Activated T-helper 2 cell treated with anti-CD3 and anti-CD28 coated beads, Interferon-gamma antibody, Interleukin-2, Interleukin-4, amounts not matched to agents 10 μg/mL and 5 μg/mL and 100 μg/mL, durations not matched to agents 14 hours and 24 hours and 36 hours (primary cell): ENCODE results near the gene MCM5. TPM values are rescaled to one million over a fixed set of nuclear protein-coding genes. Genes with fewer than 3 reads are reported as not detected.
A peak's percentile ranks its signal among the peaks of the same experiment; 100 is the strongest.

ENCODE experiments used
- DNase-seq: peaks from one replicate; pipeline ENCODE4 v3.0.0; 2021; ENCODE audit warnings: low spot score
- H3K27ac Mint-ChIP-seq: one replicate; pipeline ENCODE4 v1.8.0; 2021; ENCODE audit warnings: mixed read lengths
- H3K27me3 Mint-ChIP-seq: one replicate; pipeline ENCODE4 v1.8.0; 2021; ENCODE audit warnings: low read depth, mixed read lengths
- H3K36me3 Mint-ChIP-seq: one replicate; pipeline ENCODE4 v1.8.0; 2021; ENCODE audit warnings: low read depth, mixed read lengths
- H3K4me1 Mint-ChIP-seq: one replicate; pipeline ENCODE4 v1.8.0; 2021; ENCODE audit warnings: low read depth, mixed read lengths
- H3K4me3 Mint-ChIP-seq: one replicate; pipeline ENCODE4 v1.8.0; 2021; ENCODE audit warnings: low read depth, mild to moderate bottlenecking, moderate library complexity, mixed read lengths
- H3K9me3 Mint-ChIP-seq: one replicate; pipeline ENCODE4 v1.8.0; 2021; ENCODE audit warnings: mixed read lengths
- intact Hi-C: fragments of 100-400 bp; cut with micrococcal nuclease; formaldehyde crosslinking; loops from one replicate; pipeline ENCODE4 v1.15.1; 2023
- total RNA-seq: library from RNA; stranded (reverse); gene quantifications from 2 replicates; pipeline ENCODE4 v1.2.3, GENCODE V29; 2022

The MCM5 gene
- total RNA-seq, 1 donor from 2014 or later = 286 TPM

DNA sequence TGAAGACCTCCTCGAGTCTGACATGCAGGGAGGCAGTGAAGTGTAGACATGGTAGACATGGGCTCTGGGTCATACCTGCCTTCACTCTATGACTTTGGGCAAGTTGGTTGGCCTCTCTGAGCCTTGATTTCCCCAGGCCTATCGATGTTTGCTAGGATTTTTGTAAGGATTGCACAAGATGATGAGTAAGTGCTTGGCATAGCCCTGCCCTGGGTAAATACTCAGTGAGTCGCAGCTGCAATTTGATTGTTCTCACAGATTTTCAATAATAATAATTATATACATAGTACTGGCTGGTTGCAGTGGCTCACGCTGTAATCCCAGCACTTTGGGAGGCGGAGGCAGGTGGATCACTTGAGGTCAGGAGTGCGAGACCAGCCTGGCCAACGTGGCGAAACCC is 18.1 kb downstream of the MCM5 start:
- peaks cover 72% of the 10 kb centered on the region for H3K36me3 Mint-ChIP-seq

DNA sequence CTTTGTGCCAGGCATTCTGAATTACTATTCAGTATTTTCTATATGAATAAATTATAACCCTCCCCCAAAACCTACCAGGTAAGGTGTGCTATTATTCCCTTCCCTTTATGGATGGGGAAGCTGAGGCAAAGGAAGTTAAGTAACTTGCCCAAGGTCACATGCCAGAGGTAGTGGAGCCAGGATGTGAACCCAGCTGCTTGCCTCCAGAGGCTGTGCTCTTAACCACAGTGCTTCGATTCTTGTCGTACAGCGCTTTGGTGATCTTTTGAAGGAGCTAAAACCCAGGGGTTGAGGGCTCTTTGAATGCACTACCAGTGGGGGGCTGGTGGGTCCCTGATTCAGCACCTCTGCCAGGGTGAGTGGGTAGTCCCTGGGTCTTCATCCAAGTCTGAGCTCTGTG is 18.8 kb downstream of the MCM5 start:
- intact Hi-C loops = no loop called here
- Mint-ChIP-seq H3K4me3 (no peak overlapping the region), H3K27me3 (no peaks in the 10 kb centered on the region), H3K36me3 (peaks cover 73% of the 10 kb centered on the region), H3K9me3 (no peaks in the 10 kb centered on the region), H3K27ac (no peak overlapping the region), H3K4me1 (no peaks in the 10 kb centered on the region)
- DNase-seq = no peak

More for the DNA sequence above, 18.1 kb downstream of the MCM5 start:
- Mint-ChIP-seq H3K9me3 (no peaks in the 10 kb centered on the region), H3K27ac (no peak overlapping the region), H3K4me3 (no peak overlapping the region), H3K4me1 (no peaks in the 10 kb centered on the region), H3K27me3 (no peaks in the 10 kb centered on the region)
- no peak for DNase-seq
- intact Hi-C loops = no loop called here

DNA sequence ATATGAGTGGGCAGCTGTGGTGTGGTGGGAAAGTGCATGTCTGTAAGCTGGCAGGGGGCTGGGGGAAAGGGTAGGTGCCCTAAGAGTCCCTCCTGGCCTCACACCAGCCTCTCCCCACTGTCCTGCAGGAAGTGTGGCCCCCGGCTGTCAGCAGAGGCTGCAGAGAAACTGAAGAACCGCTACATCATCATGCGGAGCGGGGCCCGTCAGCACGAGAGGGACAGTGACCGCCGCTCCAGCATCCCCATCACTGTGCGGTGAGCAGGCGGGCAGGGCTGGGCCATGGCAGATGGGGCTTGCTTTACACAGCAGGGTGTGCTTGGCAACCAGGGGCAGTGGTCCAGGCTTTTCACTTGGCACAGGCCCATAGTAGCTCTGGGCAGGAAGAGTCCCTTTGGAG is 19.8 kb downstream of the MCM5 start:
- Mint-ChIP-seq H3K27me3 (no peaks in the 10 kb centered on the region), H3K36me3 (peaks cover 77% of the 10 kb centered on the region), H3K27ac (no peak overlapping the region), H3K4me3 (no peak overlapping the region), H3K9me3 (no peaks in the 10 kb centered on the region), H3K4me1 (peaks cover 1% of the 10 kb centered on the region)
- intact Hi-C loops = no loop called here
- DNase-seq = no peak

DNA sequence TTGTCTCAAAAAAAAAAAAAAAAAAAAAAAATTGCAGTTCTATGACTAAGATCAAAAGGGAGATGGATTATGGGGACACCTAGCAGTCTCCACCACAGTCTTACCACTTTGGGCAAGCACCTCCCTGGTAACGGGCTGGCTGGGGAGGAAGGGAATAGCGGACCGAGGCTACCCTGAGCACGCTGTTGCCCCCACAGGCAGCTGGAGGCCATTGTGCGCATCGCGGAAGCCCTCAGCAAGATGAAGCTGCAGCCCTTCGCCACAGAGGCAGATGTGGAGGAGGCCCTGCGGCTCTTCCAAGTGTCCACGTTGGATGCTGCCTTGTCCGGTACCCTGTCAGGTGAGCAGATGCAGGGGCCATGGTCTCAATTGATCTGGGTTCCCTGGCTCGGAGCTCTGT is 21.2 kb downstream of the MCM5 start:
- no peaks in the 10 kb centered on the region for H3K9me3 Mint-ChIP-seq
- peaks cover 2% of the 10 kb centered on the region for H3K4me1 Mint-ChIP-seq
- no peak for DNase-seq
- intact Hi-C loops = no loop called here
- no peak overlapping the region for H3K27ac Mint-ChIP-seq
- H3K36me3 Mint-ChIP-seq = peaks cover 76% of the 10 kb centered on the region
- H3K4me3 Mint-ChIP-seq = no peak overlapping the region
- no peaks in the 10 kb centered on the region for H3K27me3 Mint-ChIP-seq

DNA sequence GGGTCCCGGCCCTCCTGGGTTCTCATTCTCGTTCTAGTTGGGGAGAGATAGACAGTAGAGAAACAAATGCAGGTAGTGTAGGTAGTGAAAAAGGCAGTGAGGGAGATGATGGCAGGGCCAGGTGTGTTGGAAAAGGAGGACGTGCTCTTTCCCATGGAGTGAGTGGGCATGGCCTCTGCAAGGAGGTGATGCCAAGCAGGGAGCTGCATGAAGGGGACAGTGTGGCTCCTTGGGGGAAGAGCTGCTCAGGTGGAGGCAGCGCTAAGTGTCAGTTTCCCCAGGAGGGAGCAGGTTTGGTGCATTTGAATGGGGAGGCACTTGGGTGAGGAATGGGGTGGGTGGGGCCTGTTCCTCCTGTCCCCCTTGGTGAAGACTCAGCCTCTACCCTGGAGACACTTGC is 22.2 kb downstream of the MCM5 start:
- no peak overlapping the region for H3K4me3 Mint-ChIP-seq
- no peaks in the 10 kb centered on the region for H3K27me3 Mint-ChIP-seq
- peaks cover 2% of the 10 kb centered on the region for H3K4me1 Mint-ChIP-seq
- intact Hi-C loops = no loop called here
- H3K9me3 Mint-ChIP-seq = no peaks in the 10 kb centered on the region
- no peak overlapping the region for H3K27ac Mint-ChIP-seq
- peaks cover 76% of the 10 kb centered on the region for H3K36me3 Mint-ChIP-seq
- DNase-seq = no peak

DNA sequence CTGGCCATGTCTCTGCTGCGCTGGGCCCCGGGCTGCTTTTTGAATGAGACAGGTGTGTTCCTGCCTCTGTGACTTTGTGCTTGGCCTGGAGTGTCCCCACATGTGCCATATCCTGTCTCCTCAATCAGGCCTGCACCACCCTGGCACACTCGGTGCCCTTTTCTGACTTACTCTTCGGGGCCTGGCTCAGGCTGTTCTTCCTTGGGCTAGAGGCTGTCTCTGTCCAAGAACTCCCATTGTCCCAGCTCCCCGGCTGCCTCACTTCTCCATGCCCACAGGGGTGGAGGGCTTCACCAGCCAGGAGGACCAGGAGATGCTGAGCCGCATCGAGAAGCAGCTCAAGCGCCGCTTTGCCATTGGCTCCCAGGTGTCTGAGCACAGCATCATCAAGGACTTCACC is 23.0 kb downstream of the MCM5 start:
- no peak for DNase-seq
- H3K4me1 Mint-ChIP-seq = peaks cover 2% of the 10 kb centered on the region
- H3K27me3 Mint-ChIP-seq = no peaks in the 10 kb centered on the region
- H3K9me3 Mint-ChIP-seq = no peaks in the 10 kb centered on the region
- H3K27ac Mint-ChIP-seq = no peak overlapping the region
- no peak overlapping the region for H3K4me3 Mint-ChIP-seq
- intact Hi-C loops = no loop called here
- peaks cover 77% of the 10 kb centered on the region for H3K36me3 Mint-ChIP-seq

DNA sequence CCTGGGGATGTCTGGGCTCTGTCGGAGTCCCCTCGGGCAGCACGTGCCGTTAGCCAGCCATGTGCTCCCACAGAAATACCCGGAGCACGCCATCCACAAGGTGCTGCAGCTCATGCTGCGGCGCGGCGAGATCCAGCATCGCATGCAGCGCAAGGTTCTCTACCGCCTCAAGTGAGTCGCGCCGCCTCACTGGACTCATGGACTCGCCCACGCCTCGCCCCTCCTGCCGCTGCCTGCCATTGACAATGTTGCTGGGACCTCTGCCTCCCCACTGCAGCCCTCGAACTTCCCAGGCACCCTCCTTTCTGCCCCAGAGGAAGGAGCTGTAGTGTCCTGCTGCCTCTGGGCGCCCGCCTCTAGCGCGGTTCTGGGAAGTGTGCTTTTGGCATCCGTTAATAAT is 24.1 kb downstream of the MCM5 start:
- Mint-ChIP-seq H3K36me3 (peaks cover 72% of the 10 kb centered on the region), H3K27ac (no peak overlapping the region), H3K27me3 (no peaks in the 10 kb centered on the region), H3K9me3 (no peaks in the 10 kb centered on the region), H3K4me1 (peaks cover 2% of the 10 kb centered on the region), H3K4me3 (no peak overlapping the region)
- DNase-seq = no peak
- intact Hi-C loops = no loop called here

DNA sequence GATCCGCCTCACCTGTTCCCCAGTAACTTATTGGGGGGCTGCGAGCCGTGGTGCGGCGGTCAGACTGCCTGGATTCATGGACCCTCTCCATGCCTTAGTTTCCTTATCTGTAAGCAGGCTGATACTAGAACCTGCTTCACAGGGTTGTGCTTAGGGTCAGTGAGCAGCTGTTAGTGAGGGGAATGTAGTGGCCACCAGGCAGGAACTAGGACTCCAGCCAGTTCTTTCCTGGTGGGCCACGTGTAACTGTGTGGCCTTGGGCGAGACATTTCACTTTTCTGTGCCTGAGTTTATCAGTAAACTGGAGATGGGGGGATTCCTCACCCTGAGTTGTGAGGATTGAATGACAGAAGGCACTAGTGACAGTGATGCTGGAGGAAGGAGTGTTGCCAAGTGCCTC is 24.8 kb downstream of the MCM5 start:
- intact Hi-C loops = no loop called here
- H3K4me3 Mint-ChIP-seq = no peak overlapping the region
- no peaks in the 10 kb centered on the region for H3K9me3 Mint-ChIP-seq
- H3K27me3 Mint-ChIP-seq = no peaks in the 10 kb centered on the region
- peaks cover 70% of the 10 kb centered on the region for H3K36me3 Mint-ChIP-seq
- peak overlapping the region; percentile 68 for H3K27ac Mint-ChIP-seq
- H3K4me1 Mint-ChIP-seq = peaks cover 2% of the 10 kb centered on the region
- DNase-seq = no peak

DNA sequence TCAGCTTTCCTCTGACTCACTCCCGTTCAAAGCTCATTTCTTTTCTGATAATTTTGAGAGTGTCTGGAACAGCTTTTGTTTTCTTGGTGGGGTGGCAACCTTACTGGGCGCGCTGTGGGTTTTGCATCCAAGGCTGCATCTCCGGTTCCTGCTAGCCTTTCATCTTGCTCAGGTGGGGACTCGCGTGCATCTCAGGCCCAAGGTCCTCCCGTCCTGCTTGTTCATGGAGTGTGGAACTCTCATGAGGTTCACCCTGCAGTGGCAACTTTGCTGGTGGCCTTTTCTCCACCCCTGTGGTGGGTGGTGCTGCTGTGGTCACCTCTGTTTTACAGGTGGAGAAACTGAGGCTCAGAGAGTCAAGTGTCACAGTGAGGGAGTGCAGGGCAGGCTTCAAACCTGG is 25.6 kb downstream of the MCM5 start:
- Mint-ChIP-seq H3K27me3 (no peaks in the 10 kb centered on the region), H3K27ac (no peak overlapping the region), H3K36me3 (peaks cover 68% of the 10 kb centered on the region)

DNA sequence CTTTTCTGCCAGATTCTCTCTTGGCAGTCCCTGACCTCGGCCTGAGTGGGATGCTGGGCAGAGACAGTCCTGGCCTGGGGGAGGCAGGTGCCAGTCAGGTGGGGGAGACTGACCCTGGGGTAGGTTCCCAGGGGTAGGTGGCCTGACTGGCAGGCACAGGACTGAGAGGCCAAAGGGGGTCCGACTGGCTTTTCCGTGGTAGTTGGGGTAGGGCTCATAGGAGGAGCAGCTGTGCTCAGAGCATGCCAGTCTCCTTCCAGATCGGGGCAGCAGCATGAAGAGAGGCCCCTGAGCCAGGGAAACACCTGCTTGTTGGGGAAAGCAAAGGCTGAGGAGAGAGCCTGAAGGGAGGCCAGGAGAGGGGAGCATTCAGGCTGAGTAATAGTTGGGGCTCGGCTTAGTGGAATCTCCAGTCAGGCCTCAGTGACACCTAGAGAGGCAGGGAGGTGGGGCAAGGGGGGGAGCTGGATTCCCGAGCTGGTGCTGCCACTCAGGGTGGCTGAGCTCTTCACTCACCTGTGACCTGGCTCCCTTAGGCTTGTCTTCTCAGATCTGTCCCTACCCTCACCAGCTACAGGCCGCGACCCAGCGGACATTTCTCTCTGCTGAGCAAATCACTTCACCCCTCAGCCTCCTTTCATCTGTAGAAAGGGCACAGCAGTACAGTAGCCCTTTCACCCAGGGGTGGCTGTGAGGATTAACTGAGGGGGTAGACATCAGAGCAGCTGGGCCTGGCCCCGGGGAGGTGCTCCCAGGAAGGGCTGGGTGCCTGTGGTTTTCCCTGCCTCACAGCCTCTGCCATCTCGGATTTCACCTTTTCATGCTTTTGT is 26.2 kb downstream of the MCM5 start:
- H3K4me3 Mint-ChIP-seq = no peak overlapping the region
- peaks cover 72% of the 10 kb centered on the region for H3K36me3 Mint-ChIP-seq
- DNase-seq = no peak
- H3K9me3 Mint-ChIP-seq = no peaks in the 10 kb centered on the region
- H3K27me3 Mint-ChIP-seq = no peaks in the 10 kb centered on the region
- peak overlapping the region; percentile 39 for H3K27ac Mint-ChIP-seq
- peaks cover 2% of the 10 kb centered on the region for H3K4me1 Mint-ChIP-seq
- intact Hi-C loops = no loop called here

More for the DNA sequence above, 25.6 kb downstream of the MCM5 start:
- Mint-ChIP-seq H3K4me3 (no peak overlapping the region), H3K4me1 (peaks cover 2% of the 10 kb centered on the region), H3K9me3 (no peaks in the 10 kb centered on the region)
- intact Hi-C loops = no loop called here
- no peak for DNase-seq

DNA sequence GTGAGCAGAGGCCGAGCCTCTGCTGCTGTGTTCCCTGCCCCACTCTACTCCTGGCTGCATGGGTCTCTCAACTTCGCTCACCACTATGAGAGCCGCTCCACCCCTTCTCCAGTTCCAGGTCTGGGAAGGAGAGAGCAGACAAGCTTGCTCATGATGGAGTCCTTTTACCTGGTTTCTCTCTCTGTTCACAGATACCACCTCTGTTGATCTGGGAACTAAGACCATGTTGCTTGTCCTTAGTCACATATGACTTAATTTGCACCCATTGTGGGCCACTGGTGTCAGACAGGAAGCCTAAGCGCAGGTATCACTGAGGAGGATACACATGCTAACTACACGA is 26.8 kb downstream of the MCM5 start:
- Mint-ChIP-seq H3K4me3 (no peak overlapping the region), H3K4me1 (peaks cover 2% of the 10 kb centered on the region), H3K36me3 (peaks cover 72% of the 10 kb centered on the region), H3K27me3 (no peaks in the 10 kb centered on the region), H3K9me3 (peaks cover under 1% of the 10 kb centered on the region), H3K27ac (peak overlapping the region; percentile 39)
- intact Hi-C loops = no loop called here
- DNase-seq = no peak

DNA sequence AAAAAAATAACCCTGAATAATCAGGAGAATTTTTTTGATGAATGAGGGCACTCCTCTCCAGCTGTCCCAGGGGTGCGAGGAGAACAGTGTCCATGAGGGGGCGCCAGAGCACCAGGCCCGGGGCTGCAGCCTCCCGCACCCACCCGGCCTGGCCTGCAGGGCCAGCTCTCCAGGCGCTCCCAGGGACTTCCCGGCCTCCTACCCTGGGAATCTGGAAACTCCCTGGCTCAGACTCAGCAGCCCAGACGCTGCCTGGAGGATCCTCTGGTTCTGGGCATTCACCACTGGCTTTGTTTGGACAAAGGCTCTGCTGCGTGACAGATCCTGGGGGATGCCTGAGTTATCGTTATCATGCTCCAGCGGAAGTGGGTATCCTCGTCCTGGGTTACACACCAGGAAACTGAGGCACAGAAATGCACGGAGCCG is 31.0 kb downstream of the MCM5 start:
- intact Hi-C loops = loop anchor here (2.0 kb wide), 2 partner anchors 152 to 192 kb away; no protein-coding TSS in a partner anchor
- H3K27ac Mint-ChIP-seq = no peak overlapping the region
- H3K4me3 Mint-ChIP-seq = no peak overlapping the region
- DNase-seq = peak; percentile 45
- peaks cover 5% of the 10 kb centered on the region for H3K9me3 Mint-ChIP-seq
- peaks cover 71% of the 10 kb centered on the region for H3K36me3 Mint-ChIP-seq
- H3K27me3 Mint-ChIP-seq = no peaks in the 10 kb centered on the region
- peaks cover 2% of the 10 kb centered on the region for H3K4me1 Mint-ChIP-seq

DNA sequence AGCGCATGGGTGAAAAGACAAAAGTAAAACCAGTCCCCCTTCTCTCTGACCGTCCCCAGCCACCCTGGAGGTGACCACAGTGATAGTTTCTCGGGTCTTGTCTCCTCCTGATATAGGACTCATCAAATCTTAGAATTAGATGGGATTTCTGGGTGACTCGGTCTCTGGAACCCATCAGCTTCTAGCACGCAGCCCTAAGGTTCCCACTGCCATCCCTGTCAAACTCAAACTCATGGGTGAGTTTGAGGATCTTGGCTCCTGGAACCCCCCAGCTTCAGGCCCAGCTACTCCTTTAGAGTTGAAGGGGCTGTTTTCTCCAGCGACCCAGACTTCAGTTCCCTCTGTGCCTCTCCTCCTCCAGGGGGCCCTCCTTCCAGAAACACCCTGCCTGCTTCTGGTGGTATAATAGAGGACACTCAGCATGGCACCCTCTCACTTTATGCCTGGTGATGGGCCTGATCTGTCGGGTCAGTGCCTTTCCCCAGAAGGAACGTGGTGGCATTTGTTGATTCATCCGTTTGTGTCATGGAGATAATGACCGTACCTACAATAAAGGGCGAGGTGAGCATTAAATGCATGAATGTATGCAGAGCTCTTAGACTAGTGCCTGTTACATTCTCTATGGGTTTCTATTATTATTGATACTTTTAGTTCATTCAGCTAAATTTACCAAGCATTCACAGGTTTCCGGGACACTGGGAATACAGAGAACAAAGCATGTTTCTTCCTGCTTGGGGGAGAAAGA is 31.7 kb downstream of the MCM5 start:
- intact Hi-C loops = loop anchor here (2.0 kb wide), 2 partner anchors 151 to 191 kb away; no protein-coding TSS in a partner anchor
- Mint-ChIP-seq H3K4me1 (peaks cover 2% of the 10 kb centered on the region), H3K36me3 (peaks cover 71% of the 10 kb centered on the region), H3K27ac (no peak overlapping the region), H3K9me3 (peaks cover 5% of the 10 kb centered on the region), H3K4me3 (no peak overlapping the region), H3K27me3 (no peaks in the 10 kb centered on the region)
- DNase-seq = no peak
